ENCODE measurements around the gene URB1.

GRCh38 chr21:32388306-32388705 is 4.5 kb downstream of the URB1 start:
- TF ChIP-seq POLR2A (IDR thresholded peaks at IDR 0.05) (no peak), CTCF (IDR thresholded peaks at IDR 0.05) (no peak)
